GM10847 (cell line): Measurements from ENCODE around the gene SFMBT1.

Experiments
- POLR2A ChIP-seq: IDR thresholded peaks from 2 replicates; pipeline ENCODE4 v1.6.1; 2011; ENCODE audit not compliant: insufficient read length; ENCODE audit errors: extremely low read depth

SFMBT1 gene

GRCh38 chr3:53078656-53079055 lies 32.8 kb upstream of the SFMBT1 start:
- no peak for TF ChIP-seq POLR2A

DNA sequence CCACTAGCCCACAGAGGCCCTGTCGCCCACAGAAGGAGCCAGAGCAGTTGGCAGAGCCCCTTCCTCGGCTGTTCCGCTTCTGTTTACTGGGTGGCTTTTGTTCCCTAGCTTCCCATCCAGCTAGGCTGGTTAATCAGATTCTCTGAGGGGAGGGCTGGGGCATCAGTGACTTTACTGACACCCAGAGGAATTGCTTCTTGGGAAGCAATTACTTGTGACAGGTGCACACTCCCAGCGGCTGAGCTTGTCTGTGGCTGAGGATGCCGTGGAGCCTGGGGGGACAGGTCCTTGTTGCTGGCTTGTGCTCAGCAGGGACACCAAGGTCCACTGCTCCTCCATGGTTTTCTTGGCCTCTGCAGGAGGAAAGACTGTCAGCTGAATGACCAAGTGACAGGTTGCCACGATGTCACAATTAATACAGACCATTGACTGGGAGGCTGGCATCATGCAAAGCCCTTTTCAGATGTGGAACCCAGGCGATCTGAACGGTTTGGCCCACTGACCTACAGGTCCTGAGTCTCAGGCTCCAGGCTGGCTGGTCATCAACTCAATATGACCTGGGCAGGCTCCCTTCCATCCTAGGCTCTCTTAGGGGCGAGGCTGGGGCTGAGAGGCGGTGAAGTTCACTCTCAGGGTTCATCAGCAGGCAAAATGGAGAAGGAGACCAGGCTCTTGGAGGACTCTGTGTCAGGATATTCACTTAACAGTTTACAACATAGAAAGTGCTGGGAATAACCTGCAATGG lies 31.8 kb upstream of the SFMBT1 start:
- no peak for TF ChIP-seq POLR2A

GRCh38 chr3:53075743-53076140 lies 29.9 kb upstream of the SFMBT1 start:
- TF ChIP-seq POLR2A: no peak

DNA sequence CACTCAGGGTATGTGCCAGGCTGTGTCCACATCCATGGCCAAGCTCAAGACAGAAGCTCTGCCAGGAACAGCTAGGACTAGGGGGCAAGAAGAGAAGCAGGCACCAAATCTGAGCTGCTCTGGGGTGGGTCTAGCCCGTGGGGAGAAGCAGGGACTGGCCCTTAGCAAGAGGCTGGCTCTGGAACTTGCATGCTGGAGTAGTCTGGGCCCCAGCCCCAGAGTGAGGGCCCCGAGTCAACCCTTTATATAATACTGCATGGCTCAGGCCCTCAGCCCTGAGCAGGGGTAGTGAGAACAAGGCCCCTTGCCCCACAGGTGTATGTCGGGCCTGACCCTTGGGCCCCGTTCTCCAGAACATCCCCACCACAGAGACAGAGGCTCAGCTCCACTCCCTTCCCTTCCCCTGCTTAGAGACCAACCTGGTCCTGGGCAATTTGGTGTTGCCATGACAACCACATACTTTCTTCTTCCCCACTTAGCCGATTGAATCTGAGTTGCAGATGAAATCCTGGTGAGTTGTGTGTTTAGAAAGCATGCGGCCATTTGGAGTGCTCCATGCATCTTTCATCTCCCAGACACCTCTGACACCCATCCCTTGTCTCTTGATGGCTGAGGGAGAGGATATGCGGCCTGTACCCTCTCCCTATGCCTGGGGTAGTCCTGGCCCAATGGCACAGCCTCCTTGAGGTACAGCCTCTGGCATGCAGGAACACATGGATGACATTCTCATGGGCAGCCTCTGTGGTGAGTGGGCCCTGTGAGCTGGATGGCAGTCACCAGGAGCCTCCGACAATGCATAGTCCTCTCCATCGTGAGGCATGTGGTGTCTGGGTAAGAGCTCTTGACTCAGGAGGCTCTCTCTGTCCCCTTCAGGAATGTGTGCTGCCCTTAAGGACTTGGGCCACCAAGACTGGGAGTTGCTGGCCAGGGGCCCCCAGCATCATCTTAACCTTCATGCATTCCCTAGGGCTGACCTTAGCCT lies 29.2 kb upstream of the SFMBT1 start:
- no peak for TF ChIP-seq POLR2A

DNA sequence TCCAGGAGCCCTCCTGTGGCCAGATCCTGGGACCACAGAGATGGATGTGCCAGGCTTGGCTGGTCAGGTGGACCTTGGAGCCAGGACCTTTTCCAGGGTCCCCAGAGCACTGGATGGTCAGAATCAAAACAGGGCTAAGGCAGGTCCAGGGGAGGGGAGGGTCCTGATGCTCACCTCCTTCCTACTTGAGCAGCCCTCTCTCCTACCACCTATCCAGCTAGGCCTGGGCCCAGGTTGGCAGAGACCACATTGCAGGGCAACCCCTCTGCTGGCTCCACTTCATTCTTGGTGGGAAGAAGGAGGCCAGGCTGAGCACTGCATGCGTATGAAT lies 28.5 kb upstream of the SFMBT1 start:
- no peak for TF ChIP-seq POLR2A

GRCh38 chr3:53073553-53074365 lies 27.9 kb upstream of the SFMBT1 start:
- TF ChIP-seq POLR2A: no peak

DNA sequence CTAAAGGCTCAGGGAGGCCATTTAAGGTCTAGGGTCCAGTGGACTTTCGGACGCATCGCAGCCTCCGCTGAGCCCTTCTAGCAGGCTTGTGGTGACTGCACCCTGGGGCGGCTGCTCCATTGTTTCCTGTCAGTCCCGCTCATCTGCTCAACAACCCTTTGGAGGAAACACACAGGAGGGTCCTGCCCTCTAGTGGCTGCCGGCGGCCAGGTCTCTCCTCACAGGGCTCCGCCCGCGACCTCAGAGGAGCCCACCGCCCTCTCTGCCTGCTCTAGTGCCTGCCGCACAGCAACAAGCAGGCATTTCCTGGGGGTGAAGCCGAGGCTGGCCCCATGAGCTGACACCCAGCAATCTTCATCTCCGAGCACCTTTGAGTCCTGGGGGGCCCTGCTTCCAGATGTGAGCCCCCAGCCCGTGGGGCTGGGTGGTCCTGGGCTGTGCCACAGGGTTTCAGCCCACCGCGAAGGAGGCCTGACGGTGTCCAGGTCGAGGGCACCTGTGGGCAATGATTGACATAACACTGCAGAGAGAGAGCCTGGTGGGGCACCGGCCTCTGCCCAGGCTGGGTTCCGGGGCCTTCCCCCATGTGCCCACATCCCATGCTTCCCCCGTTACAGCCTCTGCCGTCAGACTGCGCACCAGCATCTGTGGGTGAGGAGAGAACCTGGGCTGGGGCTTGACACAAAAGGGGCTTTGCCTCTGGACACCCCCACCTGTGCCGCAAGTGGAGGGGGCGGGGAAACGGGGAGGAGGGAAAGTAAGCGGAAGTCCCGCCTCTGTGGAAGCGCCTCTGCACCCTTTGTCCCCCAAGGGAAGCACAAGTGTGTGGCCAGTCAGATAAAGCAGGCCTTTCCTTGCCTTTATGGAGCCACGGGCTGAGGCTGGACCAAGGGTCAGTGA lies 27.0 kb upstream of the SFMBT1 start:
- no peak for TF ChIP-seq POLR2A

DNA sequence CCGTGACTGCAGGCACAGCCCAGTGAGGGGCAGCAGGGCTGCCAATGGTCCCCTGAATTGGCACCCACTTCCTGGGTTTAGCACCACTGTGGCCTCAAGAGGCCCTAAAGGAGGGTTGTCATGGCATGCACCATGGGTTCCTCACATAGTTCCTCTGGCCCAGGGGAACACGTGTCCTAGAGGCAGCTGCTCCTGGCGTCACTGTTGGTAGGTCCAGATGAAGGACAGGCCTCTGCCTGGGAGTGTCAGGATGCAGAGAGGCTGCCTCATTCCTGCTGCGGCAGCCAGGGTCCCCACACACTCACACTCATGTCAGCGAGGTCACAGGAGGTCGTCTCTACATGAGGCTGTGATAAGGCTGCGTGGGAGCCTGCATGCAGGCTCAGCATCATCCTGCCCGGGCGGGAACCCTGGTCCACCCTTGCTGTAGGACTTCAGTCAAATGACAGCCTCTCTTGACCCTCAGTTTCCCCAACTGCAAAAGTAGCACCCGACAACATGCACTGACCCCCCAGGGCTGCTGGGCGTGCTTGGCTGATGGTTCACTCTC lies 26.1 kb upstream of the SFMBT1 start:
- TF ChIP-seq POLR2A: no peak

GRCh38 chr3:53069422-53070068 lies 23.7 kb upstream of the SFMBT1 start:
- TF ChIP-seq POLR2A: no peak

DNA sequence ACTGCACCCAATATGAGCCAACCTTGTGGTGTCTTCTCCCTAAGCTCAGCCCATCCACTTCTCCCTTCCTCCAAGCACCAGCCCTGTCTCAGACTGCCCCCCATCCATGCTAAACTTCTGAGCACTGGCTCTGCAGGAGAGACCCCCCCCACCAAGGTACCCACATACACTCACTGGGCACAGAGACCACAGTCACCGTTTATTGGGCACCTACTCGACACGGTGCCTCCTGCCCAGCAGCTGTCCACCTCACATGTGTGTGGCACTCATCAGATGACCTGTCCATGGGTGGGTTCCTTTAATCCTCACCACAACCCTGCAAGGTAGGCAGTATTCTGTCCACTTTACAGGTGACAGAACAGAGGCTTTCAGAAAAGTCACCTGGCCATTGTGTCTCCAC lies 22.3 kb upstream of the SFMBT1 start:
- no peak for TF ChIP-seq POLR2A

- TF ChIP-seq POLR2A: no peak
Measured at GRCh38 chr3:53067567-53067966, 21.7 kb upstream of the SFMBT1 start.

GRCh38 chr3:53065841-53066480 lies 20.1 kb upstream of the SFMBT1 start:
- TF ChIP-seq POLR2A: no peak

DNA sequence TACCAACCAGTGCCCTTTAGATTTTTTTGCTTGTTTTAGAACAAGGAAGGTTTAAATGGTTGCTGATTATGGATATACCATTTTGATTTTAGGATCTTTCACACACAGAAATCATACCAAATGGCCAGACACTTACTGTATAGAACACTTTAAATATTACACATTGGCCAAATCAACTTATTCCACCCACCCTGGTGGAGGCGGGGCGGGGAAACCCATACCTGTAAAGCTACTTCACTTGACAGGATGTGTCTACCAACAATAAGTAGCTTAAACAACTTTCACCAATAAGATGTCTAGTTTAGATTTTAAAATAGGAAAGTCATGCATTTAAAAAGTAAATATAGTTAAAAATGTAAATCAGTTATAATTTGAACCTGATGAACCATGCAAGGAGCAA lies 17.0 kb upstream of the SFMBT1 start:
- no peak for TF ChIP-seq POLR2A
